CD4-positive, alpha-beta T cell (primary cell): Measurements from ENCODE around the gene ZNF783. TPM values are rescaled to one million over a fixed set of nuclear protein-coding genes. Genes with fewer than 3 reads are reported as not detected.

Experiments
- ATAC-seq: fragments of 200-7000 bp; cut with Tn5 transposase; one replicate; pipeline ENCODE4 v1.10.0; 2022; ENCODE audit warnings: mild to moderate bottlenecking; ENCODE audit not compliant: poor library complexity
- CTCF ChIA-PET: fragments of 350-600 bp; sonication (Branson Sonifier 250); formaldehyde crosslinking; loops from one replicate; lab custom pipeline; 2021; ENCODE audit warnings: antibody characterized with exemption, inconsistent platforms; lab: Charles Lee
- POLR2A ChIA-PET: fragments of 350-600 bp; sonication (Branson Sonifier 250); formaldehyde crosslinking; loops from one replicate; lab custom pipeline; 2021; ENCODE audit warnings: antibody characterized with exemption, inconsistent platforms; lab: Charles Lee
- DNase-seq, 14 experiments: peaks; one replicate each; pipeline ENCODE4 v3.0.0-alpha.2; 2013 to 2020; ENCODE audit warnings: mixed read lengths in 2 of 14
- H3K27ac ChIP-seq, 2 donors: one replicate each; pipeline versions ENCODE4 v1.5.1 to v1.7.0; 2013; ENCODE audit warnings: low read length in 2 of 2, low read depth in 1 of 2, mild to moderate bottlenecking in 1 of 2
- H3K27me3 ChIP-seq, 2 experiments: 1 replicate in 1 of 2; 2 replicates in 1 of 2; pipeline versions ENCODE4 v1.6.1 to v1.7.0; 2013; ENCODE audit warnings: low read length in 2 of 2, control low read depth in 1 of 2, mild to moderate bottlenecking in 1 of 2, moderate library complexity in 1 of 2; ENCODE audit not compliant: insufficient read depth in 2 of 2, control insufficient read depth in 1 of 2
- H3K36me3 ChIP-seq: one replicate; pipeline ENCODE4 v1.6.1; 2013; ENCODE audit warnings: low read length, control low read depth; ENCODE audit not compliant: insufficient read depth
- H3K4me1 ChIP-seq: one replicate; pipeline ENCODE4 v1.6.1; 2013; ENCODE audit warnings: low read length, control low read depth; ENCODE audit not compliant: insufficient read depth
- H3K4me3 ChIP-seq: one replicate; pipeline ENCODE4 v1.5.1; 2013; ENCODE audit warnings: mild to moderate bottlenecking, low read length, moderate library complexity
- H3K9me3 ChIP-seq, 2 experiments: 1 replicate in 1 of 2; 2 replicates in 1 of 2; pipeline versions ENCODE4 v1.6.1 to v1.7.0; 2013; ENCODE audit warnings: low read length in 2 of 2, mild to moderate bottlenecking in 2 of 2, control low read depth in 1 of 2, moderate library complexity in 1 of 2; ENCODE audit not compliant: control insufficient read depth in 1 of 2, insufficient read depth in 1 of 2
- H3K27ac Mint-ChIP-seq: one replicate; pipeline ENCODE4 v1.8.0; 2020; ENCODE audit warnings: mixed read lengths
- H3K27me3 Mint-ChIP-seq: one replicate; pipeline ENCODE4 v1.8.0; 2021; ENCODE audit warnings: mixed read lengths
- H3K36me3 Mint-ChIP-seq: one replicate; pipeline ENCODE4 v1.8.0; 2021; ENCODE audit warnings: low read depth, mixed read lengths
- H3K4me1 Mint-ChIP-seq: one replicate; pipeline ENCODE4 v1.8.0; 2021; ENCODE audit warnings: low read depth, mixed read lengths
- H3K4me3 Mint-ChIP-seq: one replicate; pipeline ENCODE4 v1.8.0; 2020; ENCODE audit warnings: mild to moderate bottlenecking, mixed read lengths
- H3K9me3 Mint-ChIP-seq: one replicate; pipeline ENCODE4 v1.8.0; 2020; ENCODE audit warnings: mixed read lengths
- intact Hi-C, 2 experiments: fragments of 100-400 bp; cut with DNase I in 1 of 2; cut with micrococcal nuclease in 1 of 2; formaldehyde crosslinking; loops; one replicate each; pipeline versions ENCODE4 v1.15.1 to v1.9.0; 2023 to 2025; cut with DNase I, micrococcal nuclease
- total RNA-seq, 174 experiments: library from RNA in 2 of 174; stranded (reverse) in 2 of 174; gene quantifications; one replicate each; pipeline ENCODE4 v1.2.3 and lab custom pipeline; 2021 to 2026
- TF ChIP-seq, protein P1 (sequence below): fragments of 200-600 bp; IDR thresholded peaks from one replicate; pipeline ENCODE4 v1.8.0; 2022; ENCODE audit warnings: antibody characterized with exemption, mild to moderate bottlenecking

Gene ZNF783
- total RNA-seq, 2 experiments from 2014 or later = 27.6 to 29.0 TPM

- peak overlapping the region; percentile 27 for H3K4me3 Mint-ChIP-seq
- peak in 1 of 14 experiments; percentile 27 for DNase-seq
- TF ChIP-seq, protein P1, sequence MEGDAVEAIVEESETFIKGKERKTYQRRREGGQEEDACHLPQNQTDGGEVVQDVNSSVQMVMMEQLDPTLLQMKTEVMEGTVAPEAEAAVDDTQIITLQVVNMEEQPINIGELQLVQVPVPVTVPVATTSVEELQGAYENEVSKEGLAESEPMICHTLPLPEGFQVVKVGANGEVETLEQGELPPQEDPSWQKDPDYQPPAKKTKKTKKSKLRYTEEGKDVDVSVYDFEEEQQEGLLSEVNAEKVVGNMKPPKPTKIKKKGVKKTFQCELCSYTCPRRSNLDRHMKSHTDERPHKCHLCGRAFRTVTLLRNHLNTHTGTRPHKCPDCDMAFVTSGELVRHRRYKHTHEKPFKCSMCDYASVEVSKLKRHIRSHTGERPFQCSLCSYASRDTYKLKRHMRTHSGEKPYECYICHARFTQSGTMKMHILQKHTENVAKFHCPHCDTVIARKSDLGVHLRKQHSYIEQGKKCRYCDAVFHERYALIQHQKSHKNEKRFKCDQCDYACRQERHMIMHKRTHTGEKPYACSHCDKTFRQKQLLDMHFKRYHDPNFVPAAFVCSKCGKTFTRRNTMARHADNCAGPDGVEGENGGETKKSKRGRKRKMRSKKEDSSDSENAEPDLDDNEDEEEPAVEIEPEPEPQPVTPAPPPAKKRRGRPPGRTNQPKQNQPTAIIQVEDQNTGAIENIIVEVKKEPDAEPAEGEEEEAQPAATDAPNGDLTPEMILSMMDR = no peak
- ATAC-seq = no peak
- ChIA-PET POLR2A (no interaction called here), CTCF (interaction anchor here (0.9 kb wide), 1 partner anchor 12 kb away, joined by 3 read pairs; no protein-coding TSS in a partner anchor)
- peaks cover 6% of the 10 kb centered on the region for H3K4me1 ChIP-seq
- no peak overlapping the region for H3K27ac ChIP-seq
- H3K36me3 Mint-ChIP-seq = no peaks in the 10 kb centered on the region
- no peaks in the 10 kb centered on the region for H3K27me3 ChIP-seq
- peaks cover 24% of the 10 kb centered on the region for H3K27me3 Mint-ChIP-seq
- peaks cover 10% of the 10 kb centered on the region for H3K4me1 Mint-ChIP-seq
- no peak overlapping the region for H3K27ac Mint-ChIP-seq
- intact Hi-C loops = no loop called here
- H3K9me3 Mint-ChIP-seq = no peaks in the 10 kb centered on the region
- H3K36me3 ChIP-seq = no peaks in the 10 kb centered on the region
- peak overlapping the region; percentile 28 for H3K4me3 ChIP-seq
- no peaks in the 10 kb centered on the region for H3K9me3 ChIP-seq
These were observed 60.1 kb downstream of the ZNF783 start for GRCh38 chr7:149321978-149322541.

GRCh38 chr7:149322737-149323136, 60.7 kb downstream of the ZNF783 start:
- no peak for DNase-seq
- Histone ChIP-seq H3K9me3 (no peaks in the 10 kb centered on the region), H3K4me1 (peaks cover 6% of the 10 kb centered on the region), H3K4me3 (no peak overlapping the region), H3K27me3 (no peaks in the 10 kb centered on the region), H3K27ac (no peak overlapping the region), H3K36me3 (no peaks in the 10 kb centered on the region)
- peaks cover 10% of the 10 kb centered on the region for H3K4me1 Mint-ChIP-seq
- H3K4me3 Mint-ChIP-seq = peak overlapping the region; percentile 30
- CTCF ChIA-PET = interaction anchor here (0.9 kb wide), 1 partner anchor 13 kb away, joined by 3 read pairs; no protein-coding TSS in a partner anchor
- POLR2A ChIA-PET = no interaction called here
- ATAC-seq = no peak
- no peaks in the 10 kb centered on the region for H3K36me3 Mint-ChIP-seq
- no peaks in the 10 kb centered on the region for H3K9me3 Mint-ChIP-seq
- H3K27ac Mint-ChIP-seq = no peak overlapping the region
- intact Hi-C loops = no loop called here
- peaks cover 23% of the 10 kb centered on the region for H3K27me3 Mint-ChIP-seq
- TF ChIP-seq, protein P1 = no peak

- TF ChIP-seq, protein P1 = no peak
- H3K27ac Mint-ChIP-seq = no peak overlapping the region
- H3K4me3 Mint-ChIP-seq = no peak overlapping the region
- no peak for ATAC-seq
- Histone ChIP-seq H3K36me3 (no peaks in the 10 kb centered on the region), H3K27ac (no peak overlapping the region), H3K9me3 (no peaks in the 10 kb centered on the region), H3K4me1 (peaks cover 6% of the 10 kb centered on the region), H3K27me3 (no peaks in the 10 kb centered on the region), H3K4me3 (no peak overlapping the region)
- intact Hi-C loops = no loop called here
- peaks cover 10% of the 10 kb centered on the region for H3K4me1 Mint-ChIP-seq
- H3K36me3 Mint-ChIP-seq = no peaks in the 10 kb centered on the region
- H3K9me3 Mint-ChIP-seq = no peaks in the 10 kb centered on the region
- ChIA-PET CTCF (interaction anchor here (0.5 kb wide), 1 partner anchor 378 kb away, joined by 3 read pairs; no protein-coding TSS in a partner anchor), POLR2A (no interaction called here)
- H3K27me3 Mint-ChIP-seq = peaks cover 22% of the 10 kb centered on the region
- DNase-seq = no peak
These were observed 63.3 kb downstream of the ZNF783 start for GRCh38 chr7:149325248-149325647.
